CD4-positive, alpha-beta T cell treated with Interleukin-15 for 4 hours (primary cell): ENCODE results near the gene PHF19.
A peak's percentile ranks its signal among the peaks of the same experiment; 100 is the strongest.

ENCODE experiments used
- DNase-seq: peaks from one replicate; pipeline ENCODE4 v3.0.0-alpha.2; 2020; ENCODE audit warnings: low spot score

PHF19 gene

DNA sequence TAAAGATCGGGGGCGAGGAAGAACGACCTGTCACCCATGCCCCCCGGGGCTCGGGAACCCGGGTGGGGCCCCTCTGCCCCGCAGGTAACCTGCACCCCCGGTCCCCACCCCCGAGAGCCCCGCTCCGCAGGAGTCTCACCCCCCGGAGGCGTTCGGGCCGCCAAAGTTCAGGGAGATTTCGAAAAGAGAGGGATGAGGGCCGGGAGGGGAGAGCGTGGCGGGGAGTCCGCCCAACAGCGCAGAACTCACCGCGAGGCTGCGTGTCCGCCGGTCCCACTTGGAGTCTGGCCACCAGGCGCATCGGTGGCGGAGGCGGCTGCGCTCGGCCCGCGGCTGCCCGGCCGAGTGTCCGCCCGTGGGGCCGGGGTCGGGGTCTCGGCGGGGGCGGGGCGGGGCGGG is at the start of gene PHF19:
Gene PHF19, minus strand, starts transcription at position 347 of the 399 bp plus-strand sequence. CDS start 2,447 bp downstream, outside the sequence.
- peak; percentile 25 for DNase-seq

DNA sequence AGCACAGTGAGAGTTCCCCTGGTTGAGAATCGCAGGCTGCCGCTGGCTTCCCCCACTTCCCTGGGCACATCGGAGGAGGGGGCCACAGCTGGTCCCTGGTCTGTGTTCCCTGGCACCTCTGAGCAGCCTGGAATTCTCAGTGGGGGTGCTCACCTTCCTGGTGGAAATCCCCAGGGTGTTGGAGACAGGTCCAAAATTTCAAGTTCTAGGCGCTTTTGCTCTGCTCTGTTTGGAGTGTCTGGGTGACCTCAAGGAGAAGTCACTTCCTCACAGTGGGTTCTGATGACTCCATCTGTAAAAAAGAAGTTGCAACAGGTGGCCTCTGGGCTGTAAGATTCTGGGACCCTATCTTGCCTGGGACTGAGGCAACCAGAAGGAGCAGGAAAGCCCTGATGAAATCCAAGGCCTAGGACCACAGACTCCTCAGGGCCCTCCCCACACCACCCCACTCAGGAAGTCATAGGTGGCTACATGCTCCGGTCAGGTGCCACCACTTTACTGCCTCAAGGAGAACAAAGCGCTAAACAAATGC is 49.5 kb upstream of the PHF19 start, which contains the start of gene TRAF1:
Gene TRAF1, minus strand, starts transcription at position 400 of the 532 bp plus-strand sequence. CDS start 721 bp downstream, outside the sequence.
- DNase-seq: no peak

DNA sequence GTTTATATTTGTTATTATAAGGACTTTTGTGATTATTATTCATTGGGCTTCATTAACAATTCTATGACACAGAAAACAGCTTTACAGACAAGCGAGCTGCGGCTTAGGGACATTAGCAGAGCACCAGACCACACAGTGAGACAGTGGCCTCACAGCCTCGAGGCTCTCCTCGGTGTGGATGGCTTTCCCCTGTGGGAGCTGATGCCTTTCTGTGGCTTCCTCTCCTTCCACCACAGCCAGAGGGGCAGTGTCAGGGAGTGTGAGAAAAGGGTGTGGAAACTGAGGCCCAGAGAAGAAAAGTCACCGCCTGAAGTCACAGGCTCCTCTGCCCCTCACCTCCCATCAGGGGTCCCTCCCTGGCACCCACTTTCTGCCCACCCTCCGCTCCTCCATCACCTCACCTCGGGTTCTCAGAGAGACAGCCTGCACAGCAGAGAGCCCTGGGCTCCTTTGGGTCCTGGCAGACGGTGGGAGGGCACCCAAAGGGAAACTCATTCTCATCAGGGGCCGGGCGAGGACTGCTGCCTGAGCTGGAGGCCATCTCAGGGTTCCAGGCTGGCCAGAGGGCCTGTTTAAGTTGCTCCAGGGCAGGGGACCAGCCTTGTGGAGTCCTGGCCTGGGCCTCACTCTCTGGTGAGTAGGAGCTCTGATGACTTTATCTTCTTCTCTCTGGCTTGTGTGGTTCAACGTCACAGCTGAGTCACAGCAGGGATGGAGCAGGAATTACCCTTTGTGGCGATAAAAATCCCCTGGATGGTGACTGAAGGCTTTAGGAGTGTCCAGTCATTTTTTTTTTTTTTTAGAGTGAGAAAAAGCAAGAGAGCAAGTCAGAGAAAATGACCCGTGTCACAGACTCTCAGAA is 48.8 kb upstream of the PHF19 start:
- peak; percentile 85 for DNase-seq

DNA sequence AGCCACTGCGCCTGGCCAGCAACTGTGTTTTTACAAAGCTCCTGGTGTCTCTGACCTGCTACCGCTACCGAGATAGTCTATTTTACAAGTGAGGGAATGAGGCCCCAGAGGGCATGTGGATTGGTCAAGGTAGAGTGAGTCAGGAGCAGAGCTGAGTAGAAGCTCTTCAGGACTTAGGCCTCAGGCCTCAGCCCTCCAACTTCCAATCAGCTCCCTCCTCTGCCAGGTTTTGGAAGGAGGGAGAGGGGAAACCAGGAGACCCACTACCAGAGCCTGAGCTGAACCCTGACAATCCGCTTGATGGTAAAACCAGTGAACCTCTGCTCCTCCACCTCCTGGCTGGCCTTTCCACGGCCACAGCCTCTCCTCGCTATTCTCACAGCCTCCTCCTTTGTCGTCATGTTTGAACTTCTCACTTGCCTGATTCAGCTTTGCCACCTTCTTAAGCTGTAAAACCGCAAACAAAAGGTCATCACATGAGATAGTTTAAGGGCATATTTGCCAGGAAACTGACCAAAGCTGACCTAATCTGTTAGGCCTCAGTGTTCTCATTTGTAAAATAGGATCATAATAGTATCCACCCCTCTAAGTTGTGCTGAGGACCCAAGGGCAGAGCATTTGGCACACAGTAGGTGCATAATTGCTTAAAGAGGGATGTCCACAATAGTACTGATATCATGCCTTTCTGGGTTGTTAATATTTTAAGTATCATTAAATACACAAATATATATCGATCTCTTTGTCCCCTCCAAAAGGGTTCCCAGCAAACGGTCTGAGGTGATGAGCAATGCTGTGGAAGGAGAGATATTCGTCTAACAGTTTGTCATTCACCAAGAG is 47.9 kb upstream of the PHF19 start:
- DNase-seq: peak; percentile 57

DNA sequence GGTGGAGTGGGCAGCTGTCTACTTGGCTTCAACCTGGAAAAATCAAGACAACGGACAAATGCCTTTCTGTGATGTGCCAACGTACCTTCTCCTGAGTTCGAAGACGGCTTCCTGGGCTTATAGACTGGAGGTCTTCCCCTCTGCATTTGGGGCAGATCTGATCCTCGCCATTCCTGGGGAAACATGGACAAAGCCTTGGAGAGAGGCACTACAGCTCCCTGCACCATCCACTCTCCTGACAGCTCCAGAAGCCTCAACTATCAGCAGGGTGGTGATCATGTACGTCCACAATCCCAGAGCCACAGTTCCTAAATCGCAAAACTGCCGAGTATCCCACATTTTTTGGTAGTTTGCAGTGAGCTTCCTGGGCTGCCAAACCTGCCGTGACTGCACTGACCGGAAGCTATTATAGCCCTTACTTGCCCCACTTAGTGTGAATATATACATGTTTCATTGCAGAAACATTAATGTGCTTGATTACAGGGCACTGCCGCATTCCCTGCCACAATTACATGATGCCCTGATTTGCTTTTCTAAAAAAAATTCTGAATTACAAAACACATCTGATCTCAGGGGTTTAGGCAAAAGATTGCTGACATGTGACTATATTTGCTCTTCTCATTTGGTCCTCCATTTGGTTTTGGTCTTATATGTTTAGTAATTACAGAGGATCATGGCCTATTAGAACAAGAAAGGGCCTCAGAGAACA is 46.8 kb upstream of the PHF19 start:
- DNase-seq: no peak

DNA sequence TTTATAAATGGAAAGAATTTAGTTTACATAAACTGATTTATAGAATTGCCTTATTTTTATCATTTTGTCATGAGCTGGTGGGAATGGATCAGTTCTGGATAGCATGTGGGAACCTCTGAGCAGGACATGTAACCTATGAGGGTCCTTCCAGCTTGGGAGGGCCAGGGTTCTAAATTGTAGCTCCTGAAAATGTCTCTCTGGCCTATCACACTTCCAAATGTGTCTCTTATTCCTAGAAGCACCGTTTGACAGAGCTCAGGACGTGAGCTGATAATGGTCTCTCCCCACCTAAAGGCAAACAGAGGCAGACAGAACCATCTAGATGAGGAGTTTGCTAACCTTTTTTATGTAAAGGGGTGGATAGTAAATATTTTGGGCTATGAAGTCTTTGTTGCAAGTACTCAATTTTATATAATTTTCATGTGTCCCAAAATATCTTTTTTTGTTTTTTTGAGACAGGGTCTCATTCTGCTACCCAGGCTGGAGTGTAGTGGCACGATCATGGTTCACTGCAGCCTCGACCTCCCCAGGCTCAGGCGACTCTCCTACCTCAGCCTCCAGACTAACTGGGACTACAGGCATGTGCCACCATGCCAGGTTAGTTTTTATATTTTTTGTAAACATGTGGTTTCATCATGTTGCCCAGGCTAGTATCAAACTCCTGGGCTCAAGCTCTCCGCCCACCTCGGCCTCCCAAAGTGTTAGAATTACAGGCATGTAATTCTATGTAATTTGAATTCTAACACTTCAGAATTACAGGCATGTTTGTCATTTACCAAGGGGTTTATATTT is 45.6 kb upstream of the PHF19 start:
- DNase-seq: no peak

DNA sequence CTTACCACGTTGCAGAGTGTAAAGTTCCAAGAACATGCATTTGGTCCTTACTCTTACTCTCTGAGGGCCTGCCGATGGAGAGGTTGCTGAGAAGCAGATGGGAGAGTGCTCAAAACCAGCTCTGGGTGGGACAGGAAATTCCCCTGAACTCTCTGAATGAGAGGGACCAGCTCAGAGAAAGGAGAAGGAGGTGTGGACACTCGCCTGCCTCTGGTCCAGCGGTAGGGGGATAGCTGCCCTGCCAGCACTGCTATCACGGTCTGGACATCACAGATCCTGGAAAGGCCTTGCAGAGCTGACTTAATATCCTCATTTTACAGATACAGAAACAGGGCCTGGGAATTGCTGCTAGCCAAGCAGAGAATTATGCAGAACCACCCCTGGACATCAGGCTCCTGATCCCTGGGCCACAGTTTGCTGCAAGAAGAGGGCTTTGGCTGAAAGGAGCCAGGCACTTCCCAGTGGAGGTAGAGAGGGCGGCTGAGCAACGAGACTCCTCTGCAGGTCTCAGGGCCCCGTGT is 44.7 kb upstream of the PHF19 start:
- no peak for DNase-seq

DNA sequence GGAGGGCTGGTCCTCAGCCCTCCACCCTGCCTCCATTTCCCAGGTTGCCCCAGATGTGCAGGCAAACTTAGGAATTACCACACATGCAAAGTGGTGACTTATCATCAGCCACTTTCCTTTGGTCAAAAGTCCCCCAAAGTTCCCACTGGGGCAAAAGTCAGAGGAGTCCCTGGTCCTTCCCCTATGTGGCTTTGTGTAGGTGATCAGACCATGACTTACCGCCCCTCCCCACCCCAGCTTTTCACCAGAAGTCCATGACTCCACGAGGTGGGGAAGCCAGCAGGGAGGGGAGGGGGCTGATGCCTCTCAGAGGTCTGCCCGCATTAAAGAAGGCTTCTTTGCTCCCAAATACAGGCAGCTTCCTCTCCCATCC is 43.8 kb upstream of the PHF19 start:
- DNase-seq: no peak

DNA sequence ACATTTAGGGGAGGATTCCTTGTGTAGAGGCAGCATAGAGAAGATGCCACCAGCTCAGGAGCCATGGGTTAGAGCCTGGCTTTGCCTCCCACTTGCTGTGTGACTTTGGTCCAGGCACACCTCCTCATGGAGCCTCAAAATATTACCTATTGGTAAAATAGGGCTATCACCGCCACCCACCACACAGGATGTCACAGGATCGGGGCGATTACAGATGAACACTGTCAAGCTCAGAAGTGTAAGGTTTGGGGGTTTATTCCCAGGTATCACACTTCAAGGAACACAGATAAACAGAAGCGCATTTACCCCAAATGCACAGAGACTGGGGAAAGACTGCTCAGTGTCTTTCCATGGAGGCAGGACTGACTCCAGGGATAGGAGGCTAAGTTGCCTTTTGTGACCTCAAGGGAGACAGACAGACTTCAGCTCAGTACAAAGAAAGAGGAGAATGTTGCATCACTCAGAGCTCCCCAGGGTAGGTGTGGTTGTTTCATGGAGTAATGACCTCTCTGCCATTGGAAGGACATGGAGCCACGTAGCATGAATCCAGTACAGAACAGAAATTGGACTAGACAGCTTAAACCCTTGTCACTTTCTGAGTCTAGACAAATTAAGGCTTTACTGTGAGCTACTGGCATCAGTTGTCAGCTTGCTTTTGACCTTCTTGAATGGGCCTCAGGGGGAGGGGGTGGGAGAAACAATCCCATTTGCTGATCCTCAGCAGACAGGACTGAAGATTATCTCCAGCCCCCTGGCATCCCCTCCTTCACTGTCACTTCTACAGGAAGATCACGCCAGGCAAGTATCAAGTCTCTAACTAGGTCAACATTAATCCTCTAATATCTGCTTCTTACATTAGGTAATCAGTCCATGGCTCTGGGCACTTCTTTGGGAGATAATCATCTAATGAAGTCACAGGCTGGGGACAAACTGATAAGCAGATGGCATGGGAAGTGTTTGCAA is 43.1 kb upstream of the PHF19 start:
- DNase-seq: no peak

DNA sequence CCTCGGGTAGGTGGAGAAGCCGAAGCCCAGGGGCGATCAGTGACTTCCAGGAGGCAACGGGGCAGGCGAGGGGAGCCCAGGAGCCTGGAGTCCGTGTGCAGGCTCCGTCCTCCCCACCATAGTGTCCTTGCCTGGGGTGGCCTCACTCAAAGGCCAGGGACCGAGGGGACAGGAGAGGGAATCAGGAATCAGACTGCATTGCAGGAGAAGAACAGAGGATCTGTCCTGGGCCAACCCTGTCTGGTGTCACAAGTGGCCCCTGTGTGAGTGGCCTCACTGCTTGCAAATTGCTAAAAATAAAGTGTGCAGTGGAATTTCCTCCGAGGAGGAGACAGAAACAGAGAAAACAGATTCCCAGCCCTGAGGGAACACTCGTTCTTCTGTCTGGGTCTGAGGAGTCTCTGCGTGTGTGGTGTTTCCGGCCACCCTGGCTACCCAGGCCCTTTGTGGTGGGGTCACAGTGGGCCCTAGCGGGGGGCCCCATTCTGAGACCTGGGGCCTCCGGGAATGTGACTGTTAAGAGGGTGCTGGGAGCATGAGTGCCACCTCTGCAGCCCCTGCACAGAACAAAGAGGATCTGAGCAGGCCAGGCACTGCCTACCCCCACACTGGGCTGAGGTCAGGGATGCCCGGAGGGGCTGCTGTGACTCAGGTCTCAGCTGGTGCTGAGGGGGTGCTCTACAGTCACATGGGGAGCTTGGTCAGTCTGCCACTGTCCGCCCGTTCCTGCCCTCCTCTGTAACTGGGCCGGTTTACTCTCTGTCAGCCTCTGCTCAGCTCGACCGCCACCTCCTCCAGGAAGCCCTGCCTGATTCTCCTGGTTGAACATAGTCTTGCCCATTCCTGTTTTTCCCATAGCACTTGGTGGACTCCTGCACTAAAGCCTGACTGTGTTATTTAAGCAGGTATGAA is 42.2 kb upstream of the PHF19 start:
- DNase-seq: no peak

DNA sequence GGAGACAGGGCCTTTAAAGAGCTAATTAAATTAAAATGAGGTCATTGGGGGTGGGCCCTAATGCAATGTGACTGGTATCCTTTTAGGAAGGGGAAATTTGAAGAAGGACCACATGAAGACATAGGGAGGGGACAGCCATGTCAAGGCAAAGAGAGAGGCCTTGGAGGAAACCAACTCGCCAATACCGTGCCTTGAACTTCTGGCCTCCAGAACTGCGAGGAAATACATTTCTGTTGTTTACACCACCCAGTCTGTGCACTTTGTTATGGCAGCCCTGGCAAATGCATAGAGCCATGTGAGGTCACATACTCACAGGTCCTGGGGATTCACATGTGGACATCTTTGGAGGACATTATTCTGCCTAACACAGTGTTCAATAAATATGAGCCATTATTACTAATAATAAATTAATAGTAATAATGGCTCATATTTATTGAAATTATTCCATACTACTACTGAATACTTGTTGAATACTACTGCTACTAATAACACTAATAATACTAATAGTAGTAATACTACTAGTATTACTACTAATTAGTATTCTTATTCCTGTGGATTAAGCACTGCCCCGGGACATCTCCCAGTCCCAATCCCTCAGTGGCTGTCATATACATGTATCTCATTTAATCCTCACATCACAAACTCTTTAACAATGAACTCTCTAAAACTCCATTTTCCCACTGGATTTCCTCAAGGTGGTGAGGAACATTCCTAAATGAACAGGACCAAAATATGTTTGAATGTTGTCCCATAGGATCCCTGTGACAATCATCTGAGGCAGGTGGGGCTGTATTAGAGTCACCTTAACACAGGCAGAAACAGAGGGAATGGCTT is 41.2 kb upstream of the PHF19 start:
- DNase-seq: no peak

DNA sequence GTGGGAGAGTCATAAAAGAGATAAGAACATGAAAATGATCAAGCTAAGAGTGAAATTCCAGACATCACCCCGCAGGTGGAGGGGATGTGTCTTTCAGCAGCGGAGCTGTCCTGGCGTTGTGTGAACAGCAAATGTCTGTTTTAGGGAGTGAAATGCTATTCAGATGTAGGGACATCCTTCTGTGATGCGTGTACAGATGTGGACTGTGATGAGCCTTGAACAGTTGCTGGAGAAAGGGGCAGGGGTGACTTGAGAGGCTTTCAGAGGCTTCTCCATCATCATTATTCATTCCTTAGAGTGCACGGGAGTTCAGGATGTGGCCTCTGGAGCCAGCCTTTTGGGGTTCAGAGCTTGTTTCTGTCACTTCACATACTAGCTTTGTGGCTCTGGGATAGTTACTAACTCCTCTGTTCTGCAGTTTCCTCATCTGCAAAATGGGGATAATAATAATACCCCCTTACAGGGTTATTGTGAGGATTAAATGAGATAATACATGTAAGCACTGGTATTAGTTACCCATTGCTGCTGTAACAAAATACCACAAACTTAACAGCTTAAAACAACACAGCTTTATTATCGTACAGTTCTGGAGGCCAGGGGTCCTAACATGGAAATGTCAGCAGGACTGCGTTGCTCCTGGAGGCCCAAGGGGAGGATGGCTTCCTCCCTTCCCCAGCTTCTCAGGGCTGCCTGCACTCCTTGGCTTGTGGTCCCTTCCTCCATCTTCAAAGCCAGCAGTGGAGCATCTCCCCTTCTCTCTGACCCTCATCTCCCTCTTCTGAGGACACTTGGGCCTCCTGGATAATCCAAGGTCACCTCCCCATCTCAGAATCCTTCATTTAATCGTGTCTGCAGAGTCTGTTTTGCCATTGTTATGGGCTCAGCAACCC is 40.2 kb upstream of the PHF19 start:
- no peak for DNase-seq

DNA sequence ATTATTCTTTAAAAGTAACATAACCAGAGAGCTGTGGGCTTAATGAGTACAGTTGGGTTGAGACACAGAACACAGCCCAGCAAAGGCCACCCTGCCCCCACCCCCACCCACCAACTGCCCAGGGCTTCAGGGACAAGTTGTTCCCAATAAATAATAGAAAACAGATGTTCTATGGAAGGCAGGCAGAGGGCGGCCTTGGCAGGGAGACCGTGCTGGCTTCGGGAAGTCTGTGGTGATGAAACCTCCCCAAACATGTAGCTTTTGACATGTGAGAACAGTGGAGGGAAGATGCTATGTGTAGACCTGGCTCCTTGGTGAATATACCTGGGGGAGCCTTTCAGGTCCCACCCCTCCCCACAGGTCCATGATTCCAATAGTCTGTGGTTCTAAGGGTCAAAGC is 39.6 kb upstream of the PHF19 start:
- DNase-seq: no peak

DNA sequence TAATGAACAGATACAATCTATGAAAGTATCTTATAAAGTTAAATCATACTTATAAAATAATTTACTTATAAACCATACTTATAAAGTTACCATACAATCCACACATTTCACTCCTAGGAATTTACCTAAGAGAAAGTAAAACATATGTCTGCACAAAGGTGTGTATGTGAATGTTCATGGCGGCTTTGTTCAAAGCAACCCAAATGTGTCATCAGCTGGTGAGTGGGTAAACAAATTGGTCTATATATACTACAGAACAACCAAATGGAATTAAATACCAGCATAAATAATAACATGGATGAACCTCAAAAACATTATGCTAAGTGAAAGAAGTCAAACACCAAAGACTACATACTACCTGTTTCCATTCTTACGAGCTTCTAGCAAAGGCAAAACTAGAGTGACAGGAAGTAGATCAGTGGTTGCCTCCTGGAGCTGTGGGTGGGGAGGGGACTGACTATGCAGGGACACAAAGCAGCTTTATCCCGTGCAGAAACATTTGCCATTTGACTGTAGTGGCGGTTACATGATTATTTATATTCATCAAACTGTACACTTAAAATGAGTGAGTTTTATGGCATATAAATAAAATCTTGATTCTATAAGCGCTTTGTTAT is 39.0 kb upstream of the PHF19 start:
- DNase-seq: no peak

DNA sequence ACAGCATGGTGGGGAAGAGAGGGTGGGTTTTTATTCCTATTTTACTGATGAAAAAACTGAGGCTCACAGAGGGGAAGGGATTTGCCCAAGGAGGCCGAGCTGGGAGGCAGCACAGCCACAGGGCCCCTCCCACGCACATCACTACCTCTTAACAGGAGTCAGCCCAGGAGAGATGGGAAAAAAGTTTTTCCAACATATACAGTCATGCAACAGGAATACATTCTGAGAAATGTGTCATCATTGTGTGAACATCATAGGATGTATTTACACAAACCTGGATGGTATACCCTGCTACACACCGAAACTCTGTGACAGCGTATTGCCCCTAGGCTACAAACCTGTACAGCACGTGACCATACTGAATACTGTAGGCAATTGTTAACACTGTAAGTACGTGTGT is 38.0 kb upstream of the PHF19 start:
- DNase-seq: no peak

DNA sequence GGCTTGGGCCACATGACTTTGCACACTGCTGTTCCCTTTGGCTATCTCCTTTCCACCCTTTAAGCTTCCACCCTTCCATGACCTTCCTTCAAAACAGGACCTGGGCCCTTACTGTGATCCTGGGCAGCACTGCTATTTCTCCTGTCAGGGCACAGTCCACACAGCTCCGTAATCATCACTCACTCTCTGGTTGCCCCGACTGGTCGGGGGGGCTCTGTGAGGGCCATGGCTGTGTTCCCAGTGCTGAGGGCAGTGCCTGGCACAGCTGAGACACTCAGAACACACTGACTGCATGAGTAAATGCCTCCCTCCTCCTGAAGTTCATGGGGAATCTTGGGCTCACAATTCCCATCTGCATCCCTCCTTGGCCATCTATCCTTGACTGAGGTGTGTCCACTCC is 37.4 kb upstream of the PHF19 start:
- DNase-seq: no peak
